ENCODE results near the gene NCOR2. TPM values are rescaled to one million over a fixed set of nuclear protein-coding genes. Genes with fewer than 3 reads are reported as not detected.

The NCOR2 gene
- total RNA-seq, 3 donors from 2014 or later (not counting 1 experiment from before 2014, with no cell fraction given) = 109 to 126 (median 125) TPM

DNA sequence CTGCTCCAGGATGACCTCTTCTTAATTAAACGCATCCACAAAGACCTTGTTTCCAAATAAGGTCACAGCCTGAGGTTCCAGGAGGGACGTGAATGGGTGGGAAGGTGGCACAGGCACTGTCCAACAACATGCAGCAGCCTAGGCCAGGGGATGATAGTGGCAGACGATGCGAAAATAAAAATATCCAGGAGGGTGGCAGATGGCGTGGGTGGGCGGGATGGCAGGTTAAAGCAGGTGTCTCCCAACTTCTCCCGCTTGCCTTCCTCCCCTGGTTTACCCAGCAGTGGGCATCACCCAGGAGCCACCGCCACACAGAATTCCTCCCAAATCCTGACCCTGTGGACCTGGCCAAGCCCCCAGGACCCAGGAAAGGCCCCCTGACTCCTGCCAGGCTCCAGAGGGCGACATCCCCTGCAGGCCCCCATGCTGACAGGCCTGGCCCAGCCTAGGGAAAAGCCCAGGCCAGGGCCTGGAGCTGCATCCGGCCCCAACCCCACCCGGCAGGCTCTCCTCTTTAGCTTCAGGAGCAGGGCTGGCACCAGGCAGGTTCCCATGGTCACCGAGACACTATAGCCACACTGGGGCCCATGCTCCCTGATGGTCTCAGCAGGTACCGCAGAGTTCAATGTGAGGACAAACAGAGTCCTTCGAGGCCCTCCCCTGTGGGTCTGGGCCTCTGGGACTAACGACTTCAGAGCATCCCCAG lies 9.7 kb downstream of the NCOR2 start:
- peaks cover 2% of the 10 kb centered on the region for H3K36me3 ChIP-seq (ENCODE audit: control insufficient read depth, insufficient read depth, low read length)
- Mint-ChIP-seq H3K4me1 (peaks cover 18 to 48% of the 10 kb centered on the region in 2 donors), H3K9me3 (no peaks in the 10 kb centered on the region), H3K27me3 (ENCODE audit: low read depth in 2 of 2) (no peaks in the 10 kb centered on the region), H3K36me3 (no peaks in the 10 kb centered on the region), H3K4me3 (no peak overlapping the region), H3K27ac (no peak overlapping the region)
- H3K9me3 ChIP-seq (ENCODE audit: control insufficient read depth, insufficient read depth, low read length) = no peaks in the 10 kb centered on the region
- H3K27ac ChIP-seq (ENCODE audit: low read length) = no peak overlapping the region
- intact Hi-C loops (cut with micrococcal nuclease) = no loop called here
- no peaks in the 10 kb centered on the region for H3K27me3 ChIP-seq (ENCODE audit: control insufficient read depth, insufficient read depth, low read length)
- ATAC-seq = no peak
- TF ChIP-seq, protein P1, sequence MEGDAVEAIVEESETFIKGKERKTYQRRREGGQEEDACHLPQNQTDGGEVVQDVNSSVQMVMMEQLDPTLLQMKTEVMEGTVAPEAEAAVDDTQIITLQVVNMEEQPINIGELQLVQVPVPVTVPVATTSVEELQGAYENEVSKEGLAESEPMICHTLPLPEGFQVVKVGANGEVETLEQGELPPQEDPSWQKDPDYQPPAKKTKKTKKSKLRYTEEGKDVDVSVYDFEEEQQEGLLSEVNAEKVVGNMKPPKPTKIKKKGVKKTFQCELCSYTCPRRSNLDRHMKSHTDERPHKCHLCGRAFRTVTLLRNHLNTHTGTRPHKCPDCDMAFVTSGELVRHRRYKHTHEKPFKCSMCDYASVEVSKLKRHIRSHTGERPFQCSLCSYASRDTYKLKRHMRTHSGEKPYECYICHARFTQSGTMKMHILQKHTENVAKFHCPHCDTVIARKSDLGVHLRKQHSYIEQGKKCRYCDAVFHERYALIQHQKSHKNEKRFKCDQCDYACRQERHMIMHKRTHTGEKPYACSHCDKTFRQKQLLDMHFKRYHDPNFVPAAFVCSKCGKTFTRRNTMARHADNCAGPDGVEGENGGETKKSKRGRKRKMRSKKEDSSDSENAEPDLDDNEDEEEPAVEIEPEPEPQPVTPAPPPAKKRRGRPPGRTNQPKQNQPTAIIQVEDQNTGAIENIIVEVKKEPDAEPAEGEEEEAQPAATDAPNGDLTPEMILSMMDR (IDR thresholded peaks at IDR 0.05) = no peak
- no peak overlapping the region for H3K4me3 ChIP-seq (ENCODE audit: low read length)
- DNase-seq = no peak
- WGBS (ENCODE audit: insufficient coverage) = 91% methylated on average over 15 of the region's 15 CpGs
- peaks cover 23% of the 10 kb centered on the region for H3K4me1 ChIP-seq (ENCODE audit: control insufficient read depth, insufficient read depth, low read length)

DNA sequence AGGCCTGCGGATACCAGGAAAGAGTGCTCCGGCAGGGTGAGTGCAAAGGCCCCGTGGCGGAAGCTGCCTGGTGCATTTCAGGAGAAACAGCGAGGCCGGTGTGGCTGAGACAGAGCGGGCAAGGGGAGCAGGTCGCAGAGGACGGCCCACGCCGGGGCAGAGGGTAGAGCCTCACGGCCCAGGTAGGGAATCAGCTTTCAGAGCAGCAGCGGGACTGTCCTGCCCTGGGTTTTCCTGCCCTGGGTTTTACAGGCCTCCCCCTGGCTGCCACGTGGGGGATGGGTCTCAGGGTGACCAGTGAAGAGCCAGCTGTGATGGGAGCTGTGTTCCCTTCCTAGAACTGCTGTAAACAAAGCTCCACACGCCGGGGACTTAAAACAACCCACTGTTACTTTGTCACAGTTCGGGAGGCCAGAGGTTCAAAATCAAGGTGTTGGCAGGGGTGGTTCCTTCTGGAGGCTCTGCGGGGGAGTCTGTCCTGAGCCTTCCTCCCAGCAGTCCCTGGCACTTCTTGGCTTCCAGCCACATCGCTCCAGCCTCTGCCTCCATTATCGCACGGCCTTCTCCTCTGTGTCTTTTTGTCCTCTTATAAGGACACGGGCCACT lies 10.4 kb downstream of the NCOR2 start:
- DNase-seq = no peak
- Mint-ChIP-seq H3K4me1 (peaks cover 23 to 50% of the 10 kb centered on the region in 2 donors), H3K36me3 (no peaks in the 10 kb centered on the region), H3K27ac (no peak overlapping the region), H3K4me3 (no peak overlapping the region), H3K9me3 (no peaks in the 10 kb centered on the region), H3K27me3 (ENCODE audit: low read depth in 2 of 2) (no peaks in the 10 kb centered on the region)
- H3K9me3 ChIP-seq (ENCODE audit: control insufficient read depth, insufficient read depth, low read length) = no peaks in the 10 kb centered on the region
- ATAC-seq = no peak
- 92% methylated on average over 22 of the region's 22 CpGs for WGBS (ENCODE audit: insufficient coverage)
- peaks cover 2% of the 10 kb centered on the region for H3K36me3 ChIP-seq (ENCODE audit: control insufficient read depth, insufficient read depth, low read length)
- intact Hi-C loops (cut with micrococcal nuclease) = no loop called here
- no peak overlapping the region for H3K27ac ChIP-seq (ENCODE audit: low read length)
- no peak overlapping the region for H3K4me3 ChIP-seq (ENCODE audit: low read length)
- H3K27me3 ChIP-seq (ENCODE audit: control insufficient read depth, insufficient read depth, low read length) = no peaks in the 10 kb centered on the region
- H3K4me1 ChIP-seq (ENCODE audit: control insufficient read depth, insufficient read depth, low read length) = peaks cover 24% of the 10 kb centered on the region
- TF ChIP-seq, protein P1 (IDR thresholded peaks at IDR 0.05) = no peak

DNA sequence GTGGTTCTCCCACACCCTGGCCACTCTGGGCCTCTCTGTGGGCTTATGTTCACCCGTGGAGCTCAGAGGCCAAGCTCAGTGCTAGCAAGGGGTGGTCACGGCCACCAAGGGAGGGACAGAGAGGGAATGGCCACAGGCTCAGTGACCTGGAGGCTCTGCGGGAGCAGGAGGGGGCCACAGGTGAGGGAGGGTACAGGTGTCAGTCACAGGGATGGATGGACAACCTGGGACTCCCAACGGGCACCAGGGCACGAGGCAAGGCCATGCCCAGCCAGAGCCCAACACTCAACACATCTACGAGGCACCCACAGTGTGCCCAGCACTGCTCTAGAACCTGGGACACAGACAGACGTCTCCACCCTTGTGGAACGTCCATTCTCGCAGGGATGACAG lies 11.3 kb downstream of the NCOR2 start:
- ATAC-seq (no peak), DNase-seq (no peak)
- Mint-ChIP-seq H3K27me3 (ENCODE audit: low read depth in 2 of 2) (no peaks in the 10 kb centered on the region), H3K4me3 (no peak overlapping the region), H3K4me1 (peaks cover 27 to 53% of the 10 kb centered on the region in 2 donors), H3K27ac (no peak overlapping the region), H3K36me3 (no peaks in the 10 kb centered on the region), H3K9me3 (no peaks in the 10 kb centered on the region)
- Histone ChIP-seq H3K4me1 (ENCODE audit: control insufficient read depth, insufficient read depth, low read length) (peaks cover 32% of the 10 kb centered on the region), H3K36me3 (ENCODE audit: control insufficient read depth, insufficient read depth, low read length) (peaks cover 2% of the 10 kb centered on the region), H3K27me3 (ENCODE audit: control insufficient read depth, insufficient read depth, low read length) (no peaks in the 10 kb centered on the region), H3K27ac (ENCODE audit: low read length) (no peak overlapping the region), H3K4me3 (ENCODE audit: low read length) (no peak overlapping the region), H3K9me3 (ENCODE audit: control insufficient read depth, insufficient read depth, low read length) (no peaks in the 10 kb centered on the region)
- TF ChIP-seq, protein P1 (IDR thresholded peaks at IDR 0.05) = no peak
- intact Hi-C loops (cut with micrococcal nuclease) = no loop called here
- WGBS (ENCODE audit: insufficient coverage) = 80% methylated on average over 9 of the region's 9 CpGs
